ENCODE measurements around the gene CLCN5.
A peak's percentile ranks its signal among the peaks of the same experiment; 100 is the strongest.

The CLCN5 gene

DNA sequence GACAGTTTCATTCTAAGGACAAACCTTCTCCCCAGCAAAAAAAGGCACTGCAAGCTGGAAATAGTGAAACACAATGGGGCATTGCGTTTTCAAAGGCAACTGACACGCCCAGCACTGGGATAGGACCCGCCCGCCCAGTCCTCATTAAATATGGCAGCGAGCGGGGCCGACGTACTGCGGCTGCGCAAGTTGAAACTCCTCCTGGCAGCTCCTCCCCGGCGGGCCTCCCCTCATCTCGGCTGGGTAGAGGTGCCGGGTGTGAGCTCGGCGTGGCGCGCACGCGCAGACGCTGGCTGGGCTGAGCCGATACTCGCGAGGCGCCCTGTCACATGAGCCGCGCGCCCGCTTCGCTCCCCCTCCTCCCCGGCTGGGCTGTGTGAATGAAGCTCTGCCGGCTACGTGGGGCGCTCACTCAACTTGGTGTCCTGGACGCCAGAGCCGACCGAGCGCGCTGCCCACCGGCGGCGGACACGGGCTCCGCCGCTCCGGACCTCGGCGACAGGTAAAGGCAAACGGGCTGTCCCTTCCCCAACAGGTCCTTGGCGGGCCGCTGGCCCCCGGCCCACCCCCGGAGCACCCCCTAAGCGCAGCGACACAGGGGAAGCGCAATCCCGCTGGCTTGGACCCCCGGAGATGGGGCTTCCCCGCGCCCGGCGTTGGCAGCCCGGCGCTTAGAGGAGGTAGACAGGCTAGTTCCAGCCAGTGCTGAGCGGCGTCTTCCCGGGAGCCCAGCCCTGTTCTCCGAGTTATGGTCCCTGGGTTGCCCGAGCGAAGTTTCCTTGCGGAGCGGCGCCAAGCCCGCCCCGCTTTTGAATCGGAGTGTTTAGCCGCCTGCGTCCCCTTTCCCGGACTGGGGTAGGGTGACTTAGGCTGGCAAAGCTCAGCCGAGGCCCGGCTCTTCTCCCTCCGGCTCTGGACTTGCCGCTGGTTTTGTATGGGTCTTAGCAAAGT lies at the start of gene CLCN5:
Gene CLCN5, plus strand, starts transcription at position 306 of the 951 bp plus-strand sequence. CDS start 2,703 bp downstream, outside the sequence.
- DNase-seq, result peak; percentile 77

DNA sequence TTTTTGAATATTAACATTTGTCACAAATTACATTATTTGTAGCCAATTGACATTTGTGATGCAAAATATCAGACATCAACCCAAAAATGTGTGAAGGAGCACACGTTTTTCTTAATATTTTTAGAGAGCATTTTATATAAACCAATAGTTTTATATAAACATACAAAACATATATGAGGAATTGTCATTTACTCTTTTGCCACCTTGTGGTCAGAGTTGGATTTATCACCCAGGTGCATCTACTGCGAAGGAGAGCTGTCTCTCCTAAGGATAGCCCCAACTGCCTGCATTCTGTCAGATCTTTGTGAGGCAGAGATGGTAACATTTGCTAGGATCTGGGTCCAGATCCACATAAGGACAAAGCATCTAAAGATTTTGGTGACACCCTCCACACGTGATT lies 45.6 kb upstream of the CLCN5 start:
- DNase-seq, result peak; percentile 0

GRCh38 chrX:49877397-49878101 lies 44.8 kb upstream of the CLCN5 start:
- DNase-seq, result no peak

- no peak for DNase-seq
Measured at GRCh38 chrX:49878128-49878833, 44.1 kb upstream of the CLCN5 start.

DNA sequence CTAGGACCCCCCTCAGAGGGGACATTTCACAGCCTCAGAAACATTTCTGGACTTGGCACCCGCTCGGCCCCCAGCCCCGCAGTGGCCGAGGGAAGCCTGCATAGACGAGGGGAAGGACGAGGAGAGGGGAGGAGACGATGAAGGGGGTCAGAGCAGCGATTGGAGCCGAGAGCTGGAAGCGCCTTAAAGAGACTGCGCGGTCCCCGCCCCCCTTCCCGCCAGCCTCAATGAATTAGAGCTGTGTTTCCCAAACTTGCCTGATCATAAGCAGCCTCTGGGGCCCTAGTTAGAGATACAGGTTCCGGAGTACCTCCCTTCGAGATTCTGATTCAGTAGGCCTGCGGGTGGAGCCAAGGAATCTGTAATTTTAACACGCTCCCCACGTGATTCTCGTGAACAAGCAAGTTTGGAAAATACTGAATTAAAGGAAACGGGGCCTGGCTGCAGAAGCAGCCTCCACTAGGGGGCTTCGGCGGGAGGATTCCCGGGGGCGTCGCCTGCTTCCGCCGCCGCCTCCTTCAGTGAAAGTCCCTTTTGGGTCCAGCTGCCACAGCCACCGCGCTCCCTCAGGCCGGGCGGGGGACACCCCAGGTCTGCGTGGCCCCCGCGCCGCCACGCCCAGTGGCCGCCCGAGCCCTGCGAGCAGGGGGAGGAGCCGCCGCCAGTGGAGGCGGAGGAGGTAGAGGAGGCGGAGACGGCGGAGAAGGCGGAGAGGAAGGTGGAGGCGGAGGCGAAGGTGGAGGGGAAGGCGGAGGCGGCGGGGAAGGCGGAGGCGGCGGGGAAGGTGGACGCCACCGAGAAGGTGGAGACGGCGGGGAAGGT lies 43.4 kb upstream of the CLCN5 start, which contains the start of gene USP27X:
Gene USP27X, plus strand, starts transcription at position 651 of the 822 bp plus-strand sequence. CDS start 824 bp downstream, outside the sequence.
- peak; percentile 54 for DNase-seq

- DNase-seq, result no peak
Measured at GRCh38 chrX:49879656-49880277, 42.6 kb upstream of the CLCN5 start.

DNA sequence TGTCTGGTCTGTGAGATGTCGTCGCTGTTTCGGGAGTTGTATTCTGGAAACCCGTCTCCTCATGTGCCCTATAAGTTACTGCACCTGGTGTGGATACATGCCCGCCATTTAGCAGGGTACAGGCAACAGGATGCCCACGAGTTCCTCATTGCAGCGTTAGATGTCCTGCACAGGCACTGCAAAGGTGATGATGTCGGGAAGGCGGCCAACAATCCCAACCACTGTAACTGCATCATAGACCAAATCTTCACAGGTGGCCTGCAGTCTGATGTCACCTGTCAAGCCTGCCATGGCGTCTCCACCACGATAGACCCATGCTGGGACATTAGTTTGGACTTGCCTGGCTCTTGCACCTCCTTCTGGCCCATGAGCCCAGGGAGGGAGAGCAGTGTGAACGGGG lies 41.7 kb upstream of the CLCN5 start:
- DNase-seq, result no peak

DNA sequence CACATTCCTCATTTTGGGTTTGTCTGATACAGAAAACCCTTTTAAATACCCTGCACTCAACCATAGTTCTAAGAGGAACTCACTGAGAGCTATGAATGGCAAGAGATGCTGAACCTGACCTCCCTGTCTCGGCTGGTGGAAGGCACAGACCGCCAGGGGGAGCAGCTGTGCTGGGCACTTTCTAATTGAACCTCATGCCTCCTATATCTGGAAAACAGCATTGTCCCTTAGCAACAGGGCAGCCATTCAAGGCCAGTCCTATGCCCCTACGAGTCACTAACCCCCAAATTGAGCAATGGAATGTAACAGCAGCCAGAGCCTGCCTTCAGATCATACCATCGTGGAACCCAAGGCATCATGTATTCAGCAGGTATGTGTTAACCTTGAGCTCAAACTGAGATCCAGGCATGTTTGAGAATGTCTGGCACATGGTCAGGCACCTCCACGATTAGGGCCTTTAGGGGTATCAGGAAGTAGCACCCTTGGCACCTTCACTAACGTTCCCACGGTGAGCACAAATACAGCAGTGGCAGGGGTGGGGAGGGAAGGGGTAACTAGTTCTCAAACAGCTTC lies 38.0 kb upstream of the CLCN5 start:
- DNase-seq, result peak; percentile 0

DNA sequence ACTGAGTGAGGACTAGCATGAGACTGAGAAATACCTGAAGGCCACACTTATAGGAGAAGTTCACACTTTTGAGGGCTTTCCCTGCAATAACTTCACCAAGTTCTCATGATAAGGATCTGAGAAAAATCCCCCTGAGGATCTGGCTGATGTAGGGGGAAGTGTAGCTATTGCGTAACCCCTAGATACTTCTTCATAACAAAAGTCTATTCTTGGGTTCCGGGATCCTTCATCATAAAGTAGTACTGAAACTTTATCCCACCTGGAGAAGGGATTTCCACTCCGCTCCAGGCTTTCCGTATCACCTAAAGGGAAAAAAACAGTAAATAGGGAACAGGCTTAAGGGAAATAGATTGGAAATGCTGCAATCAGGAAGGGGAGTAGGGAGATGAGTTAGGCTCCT lies 29.9 kb upstream of the CLCN5 start:
- DNase-seq, result no peak

GRCh38 chrX:49896951-49897350 lies 25.4 kb upstream of the CLCN5 start:
- no peak for DNase-seq

GRCh38 chrX:49901048-49901447 lies 21.3 kb upstream of the CLCN5 start:
- DNase-seq, result no peak

- DNase-seq, result no peak
Measured at GRCh38 chrX:49910344-49910743, 12.1 kb upstream of the CLCN5 start.

DNA sequence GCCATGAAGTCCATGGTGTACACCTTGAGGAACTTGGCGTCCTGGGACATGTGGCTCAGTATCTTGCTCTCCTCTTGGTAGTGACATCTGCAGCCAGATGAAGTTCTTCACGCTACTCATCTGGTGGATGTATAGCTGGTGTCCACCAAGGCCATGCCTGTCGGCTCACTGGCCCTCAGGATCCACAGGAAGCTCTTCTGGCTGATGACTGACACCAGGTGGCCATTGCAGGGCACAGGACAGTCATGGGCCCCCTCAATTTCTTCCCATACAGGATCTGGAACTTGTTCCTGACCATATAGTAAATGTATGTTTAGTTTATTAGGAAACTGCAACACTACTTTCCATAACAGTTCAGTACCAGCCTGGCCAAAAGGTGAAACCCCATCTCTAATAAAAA lies 10.3 kb upstream of the CLCN5 start:
- no peak for DNase-seq

DNA sequence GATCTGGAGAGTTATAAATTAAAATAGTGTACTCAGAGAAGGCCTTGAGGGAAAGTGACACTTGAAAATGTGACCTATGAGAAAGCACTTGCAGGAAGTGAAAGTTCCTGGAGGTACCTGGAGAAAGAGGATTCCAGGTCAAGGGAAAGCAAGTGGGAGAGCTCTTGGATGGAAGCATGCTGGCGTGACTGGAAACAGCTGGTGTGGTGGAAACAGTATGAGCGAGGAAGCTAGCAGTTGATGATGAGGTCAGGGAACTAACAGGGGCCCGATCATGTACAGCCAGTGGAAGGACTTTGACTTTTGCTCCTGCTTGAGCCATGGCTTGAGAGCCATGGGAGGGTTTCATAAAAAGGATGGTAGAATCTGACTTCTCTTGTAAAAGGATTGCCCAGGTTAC lies 9.5 kb upstream of the CLCN5 start:
- no peak for DNase-seq

DNA sequence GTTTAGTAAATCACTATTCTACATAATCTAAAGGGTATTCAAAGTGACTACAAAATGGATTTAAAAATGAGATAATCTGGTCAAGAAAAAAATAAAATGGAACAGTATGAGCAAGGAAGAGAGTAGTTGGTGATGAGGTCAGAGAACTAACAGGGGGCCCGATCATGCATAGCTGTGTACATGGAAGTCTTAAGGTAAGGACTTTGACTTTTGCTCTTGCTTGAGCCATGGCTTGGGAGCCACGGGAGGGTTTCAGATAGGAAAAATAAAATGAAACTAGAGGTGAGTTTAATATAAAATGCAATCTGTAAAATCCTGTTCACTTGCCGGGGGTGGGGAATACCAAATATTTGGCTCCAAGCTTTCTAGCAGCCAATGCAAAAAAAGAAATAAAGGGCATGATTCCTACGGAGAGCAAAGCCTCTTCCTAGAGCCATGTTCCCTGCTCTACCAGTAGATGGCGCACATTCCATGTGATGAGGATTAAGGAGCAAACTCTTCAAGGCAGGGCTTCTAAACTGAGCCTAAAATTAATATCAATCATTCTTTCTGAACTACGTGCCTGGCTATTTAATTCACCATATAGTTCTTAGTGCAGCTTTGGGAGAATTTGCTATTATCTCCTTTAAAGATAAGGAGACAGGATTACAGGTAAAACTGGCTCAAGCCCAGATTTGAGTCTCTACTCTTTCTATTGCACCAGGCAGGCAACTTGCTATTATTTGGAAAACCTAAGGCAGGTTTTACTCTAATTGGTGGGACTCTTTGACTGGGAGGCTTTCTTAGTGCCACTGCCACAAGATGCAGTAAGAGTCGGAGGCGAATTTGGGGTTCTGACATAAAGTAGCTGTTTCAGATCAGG lies 6.8 kb upstream of the CLCN5 start:
- DNase-seq, result peak; percentile 9

DNA sequence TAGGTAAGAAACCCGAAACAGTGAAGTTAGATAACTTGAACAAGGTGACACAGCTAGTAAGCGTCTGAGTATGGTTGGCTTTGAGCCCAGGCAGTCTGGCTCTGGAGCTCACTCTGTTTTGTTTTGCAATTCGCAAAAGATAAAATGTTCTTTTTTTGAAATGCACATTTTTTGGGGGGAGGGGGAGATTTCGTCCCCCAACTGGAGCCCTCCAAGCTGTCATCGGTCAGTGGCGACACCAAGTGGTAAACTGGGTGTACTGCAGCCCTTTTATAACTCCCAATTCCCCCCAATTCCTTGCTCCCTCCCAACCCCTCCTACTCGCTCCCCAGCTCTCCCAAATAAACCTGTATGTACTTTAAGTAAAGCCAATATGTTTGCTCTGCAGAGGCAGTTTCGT lies 2.8 kb upstream of the CLCN5 start:
- no peak for DNase-seq

DNA sequence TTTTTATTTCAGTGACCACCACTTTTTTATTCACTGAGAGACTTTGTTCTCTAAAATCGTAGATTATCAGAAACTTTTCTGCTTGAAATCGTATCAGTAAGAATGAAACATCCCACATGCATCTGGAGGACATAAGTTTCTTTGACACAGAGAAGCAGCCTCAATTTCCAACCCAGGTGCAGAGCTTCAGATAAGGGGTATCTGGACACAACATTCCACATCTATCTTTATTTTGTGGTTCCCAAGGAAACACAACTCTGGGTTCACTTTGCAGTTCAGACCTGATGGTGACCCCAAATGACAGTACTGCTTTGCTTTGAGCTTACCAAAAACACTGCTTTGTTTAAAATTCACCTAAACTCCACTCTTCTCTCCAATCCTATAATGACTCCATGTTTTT lies 1.3 kb upstream of the CLCN5 start:
- DNase-seq, result no peak

- no peak for DNase-seq
Measured at GRCh38 chrX:49925176-49925575, 2.8 kb downstream of the CLCN5 start.

- DNase-seq, result no peak
Measured at GRCh38 chrX:49930039-49930438, 7.6 kb downstream of the CLCN5 start.

DNA sequence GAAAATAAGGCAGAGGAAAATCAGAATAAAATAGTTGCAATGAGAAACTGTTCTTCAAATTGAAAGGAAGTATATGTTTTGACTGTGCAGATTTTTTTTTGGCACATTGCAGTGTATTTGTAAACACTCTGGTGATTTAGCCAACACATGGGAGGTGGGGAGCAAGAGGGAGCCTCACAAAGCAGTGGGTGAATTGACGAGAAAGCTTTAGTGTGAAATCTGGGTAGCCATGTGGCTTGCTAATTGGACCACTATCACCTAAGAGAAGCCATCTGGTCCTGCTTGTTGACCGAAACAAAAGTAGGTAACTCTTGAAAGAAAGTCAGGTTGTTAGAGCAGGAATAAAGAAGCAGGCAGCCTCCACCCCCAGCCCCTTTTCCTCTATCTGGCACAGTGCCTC lies 10.4 kb downstream of the CLCN5 start:
- DNase-seq, result no peak

- no peak for DNase-seq
Measured at GRCh38 chrX:49934148-49934547, 11.8 kb downstream of the CLCN5 start.

All from amniotic stem cell (primary cell).